Liver (tissue), 3 donors: ENCODE data around the gene RSPH10B2.
"Not testable (repeated sequence)": the region's sequence is repeated elsewhere in the genome, so short reads cannot be mapped to it uniquely, and the experiment has no call there.

ENCODE experiments used
- CTCF ChIP-seq: fragments of 150-350 bp; IDR thresholded peaks from 2 replicates; pipeline ENCODE4 v1.5.1; 2017; ENCODE audit warnings: improper control_type of control experiment, low read depth, low read length; ENCODE audit not compliant: missing input control
- EGR1 ChIP-seq, 2 donors: IDR thresholded peaks; 2 replicates each; pipeline ENCODE4 v1.6.1; 2016 to 2018; ENCODE audit warnings: antibody characterized with exemption in 2 of 2, low read depth in 2 of 2
- GABPA ChIP-seq, 2 donors: IDR thresholded peaks in 1 of 2; conservative IDR thresholded peaks in 1 of 2; 2 replicates each; pipeline ENCODE4 v1.6.1; 2016; ENCODE audit warnings: antibody characterized with exemption in 2 of 2, mild to moderate bottlenecking in 1 of 2, moderate library complexity in 1 of 2
- HNF4A ChIP-seq, 2 donors: conservative IDR thresholded peaks; 2 replicates each; pipeline ENCODE4 v1.6.1; 2016; ENCODE audit warnings: antibody characterized with exemption in 2 of 2, mild to moderate bottlenecking in 2 of 2
- JUND ChIP-seq, 2 donors: IDR thresholded peaks; 2 replicates each; pipeline ENCODE4 v1.6.1; 2016; ENCODE audit warnings: antibody characterized with exemption in 2 of 2
- MAX ChIP-seq: IDR thresholded peaks from 2 replicates; pipeline ENCODE4 v1.6.1; 2016; ENCODE audit warnings: antibody characterized with exemption
- NR2F2 ChIP-seq: IDR thresholded peaks from 2 replicates; pipeline ENCODE4 v1.6.1; 2016; ENCODE audit warnings: antibody characterized with exemption
- RAD21 ChIP-seq, 2 donors: IDR thresholded peaks; 2 replicates each; pipeline ENCODE4 v1.6.1; 2016; ENCODE audit warnings: antibody characterized with exemption in 2 of 2, mild to moderate bottlenecking in 2 of 2
- REST ChIP-seq: IDR thresholded peaks from 2 replicates; pipeline ENCODE4 v1.6.1; 2016; ENCODE audit warnings: antibody characterized with exemption, mild to moderate bottlenecking
- SP1 ChIP-seq: IDR thresholded peaks from 2 replicates; pipeline ENCODE4 v1.6.1; 2018; ENCODE audit warnings: antibody characterized with exemption, mild to moderate bottlenecking
- TAF1 ChIP-seq: conservative IDR thresholded peaks from 2 replicates; pipeline ENCODE4 v1.6.1; 2016; ENCODE audit warnings: antibody characterized with exemption, mild to moderate bottlenecking
- YY1 ChIP-seq: IDR thresholded peaks from 2 replicates; pipeline ENCODE4 v1.6.1; 2016; ENCODE audit warnings: antibody characterized with exemption, mild to moderate bottlenecking
- TF ChIP-seq, protein P1 (sequence below): IDR thresholded peaks from 2 replicates; pipeline ENCODE4 v1.6.1; 2016; ENCODE audit warnings: antibody characterized with exemption
- donor health status: healthy.
- donor health status: healthy.

DNA sequence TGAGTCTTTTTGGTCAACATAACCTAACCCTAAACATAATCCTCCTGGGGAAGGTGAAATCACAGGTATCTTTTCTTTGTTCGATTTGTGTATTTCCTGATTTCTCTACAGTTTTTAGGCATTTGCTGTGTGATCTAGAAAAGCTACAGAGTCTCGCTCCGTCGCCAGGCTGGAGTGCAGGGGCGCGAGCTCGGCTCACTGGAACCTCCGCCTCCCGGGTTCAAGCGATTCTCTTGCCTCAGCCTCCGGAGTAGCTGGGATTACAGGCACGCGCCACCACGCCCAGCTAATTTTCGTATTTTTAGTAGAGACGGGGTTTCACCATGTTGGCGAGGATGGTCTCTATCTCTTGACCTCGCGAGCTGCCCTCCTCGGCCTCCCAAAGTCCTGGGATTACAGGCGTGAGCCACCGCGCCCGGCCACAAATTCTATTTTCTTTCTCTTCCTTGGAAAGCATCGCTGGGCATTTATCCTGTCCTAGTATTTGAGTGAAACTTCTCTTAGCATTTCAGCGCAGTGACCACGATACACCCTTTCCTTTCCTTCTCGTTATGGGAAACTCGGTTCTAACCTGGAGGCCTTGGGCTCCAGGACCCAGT is 24.9 kb upstream of the RSPH10B2 start:
- not testable (repeated sequence) for TF ChIP-seq REST; CTCF; TAF1; YY1; GABPA (IDR thresholded peaks at IDR 0.05 in 1 of 2, conservative IDR thresholded peaks at IDR 0.05 in 1 of 2); NR2F2; HNF4A (conservative IDR thresholded peaks at IDR 0.05); EGR1 (IDR thresholded peaks at IDR 0.05; ENCODE audit: low read depth in 2 of 2); RAD21 (IDR thresholded peaks at IDR 0.05); JUND (IDR thresholded peaks at IDR 0.05); MAX; SP1
- TF ChIP-seq, protein P1, sequence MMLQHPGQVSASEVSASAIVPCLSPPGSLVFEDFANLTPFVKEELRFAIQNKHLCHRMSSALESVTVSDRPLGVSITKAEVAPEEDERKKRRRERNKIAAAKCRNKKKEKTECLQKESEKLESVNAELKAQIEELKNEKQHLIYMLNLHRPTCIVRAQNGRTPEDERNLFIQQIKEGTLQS, result not testable (repeated sequence)
